Measurements from ENCODE around the gene ZBP1. TPM values are rescaled to one million over a fixed set of nuclear protein-coding genes. Genes with fewer than 3 reads are reported as not detected.
"Not testable (repeated sequence)": the region's sequence is repeated elsewhere in the genome, so short reads cannot be mapped to it uniquely, and the experiment has no call there.

Gene ZBP1
- total RNA-seq, 2 donors from 2014 or later: 4.1 to 6.1 TPM

DNA sequence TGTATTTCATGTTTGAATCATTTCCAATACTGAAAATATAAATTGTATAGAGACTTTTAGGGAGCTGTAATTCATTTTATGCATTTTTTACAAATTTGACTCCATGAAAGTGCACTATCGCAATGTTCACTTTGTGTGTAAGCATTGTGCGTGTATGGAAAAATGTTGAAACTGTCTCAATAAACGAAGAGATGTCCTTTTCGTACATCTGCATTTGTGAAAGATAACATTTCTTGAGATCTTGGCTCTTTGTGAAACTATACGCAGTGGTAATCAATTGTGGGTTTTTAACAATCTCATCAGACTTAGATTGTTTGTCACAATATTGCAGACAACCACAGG is 18.6 kb upstream of the ZBP1 start:
- Histone ChIP-seq H3K4me1 (ENCODE audit: control insufficient read depth in 1 of 2, low read depth in 2 of 2) (no peaks in the 10 kb centered on the region), H3K9me3 (peaks cover 7% of the 10 kb centered on the region), H3K27ac (no peak overlapping the region), H3K27me3 (replicated peaks; ENCODE audit: insufficient read depth) (no peaks in the 10 kb centered on the region), H3K4me3 (no peak overlapping the region), H3K36me3 (no peaks in the 10 kb centered on the region)
- TF ChIP-seq, protein P1, sequence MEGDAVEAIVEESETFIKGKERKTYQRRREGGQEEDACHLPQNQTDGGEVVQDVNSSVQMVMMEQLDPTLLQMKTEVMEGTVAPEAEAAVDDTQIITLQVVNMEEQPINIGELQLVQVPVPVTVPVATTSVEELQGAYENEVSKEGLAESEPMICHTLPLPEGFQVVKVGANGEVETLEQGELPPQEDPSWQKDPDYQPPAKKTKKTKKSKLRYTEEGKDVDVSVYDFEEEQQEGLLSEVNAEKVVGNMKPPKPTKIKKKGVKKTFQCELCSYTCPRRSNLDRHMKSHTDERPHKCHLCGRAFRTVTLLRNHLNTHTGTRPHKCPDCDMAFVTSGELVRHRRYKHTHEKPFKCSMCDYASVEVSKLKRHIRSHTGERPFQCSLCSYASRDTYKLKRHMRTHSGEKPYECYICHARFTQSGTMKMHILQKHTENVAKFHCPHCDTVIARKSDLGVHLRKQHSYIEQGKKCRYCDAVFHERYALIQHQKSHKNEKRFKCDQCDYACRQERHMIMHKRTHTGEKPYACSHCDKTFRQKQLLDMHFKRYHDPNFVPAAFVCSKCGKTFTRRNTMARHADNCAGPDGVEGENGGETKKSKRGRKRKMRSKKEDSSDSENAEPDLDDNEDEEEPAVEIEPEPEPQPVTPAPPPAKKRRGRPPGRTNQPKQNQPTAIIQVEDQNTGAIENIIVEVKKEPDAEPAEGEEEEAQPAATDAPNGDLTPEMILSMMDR (IDR thresholded peaks at IDR 0.05): no peak
- no peak for ATAC-seq (ENCODE audit: insufficient number of reproducible peaks, low FRiP score, low read depth)
- no peak for DNase-seq (ENCODE audit: low spot score)

DNA sequence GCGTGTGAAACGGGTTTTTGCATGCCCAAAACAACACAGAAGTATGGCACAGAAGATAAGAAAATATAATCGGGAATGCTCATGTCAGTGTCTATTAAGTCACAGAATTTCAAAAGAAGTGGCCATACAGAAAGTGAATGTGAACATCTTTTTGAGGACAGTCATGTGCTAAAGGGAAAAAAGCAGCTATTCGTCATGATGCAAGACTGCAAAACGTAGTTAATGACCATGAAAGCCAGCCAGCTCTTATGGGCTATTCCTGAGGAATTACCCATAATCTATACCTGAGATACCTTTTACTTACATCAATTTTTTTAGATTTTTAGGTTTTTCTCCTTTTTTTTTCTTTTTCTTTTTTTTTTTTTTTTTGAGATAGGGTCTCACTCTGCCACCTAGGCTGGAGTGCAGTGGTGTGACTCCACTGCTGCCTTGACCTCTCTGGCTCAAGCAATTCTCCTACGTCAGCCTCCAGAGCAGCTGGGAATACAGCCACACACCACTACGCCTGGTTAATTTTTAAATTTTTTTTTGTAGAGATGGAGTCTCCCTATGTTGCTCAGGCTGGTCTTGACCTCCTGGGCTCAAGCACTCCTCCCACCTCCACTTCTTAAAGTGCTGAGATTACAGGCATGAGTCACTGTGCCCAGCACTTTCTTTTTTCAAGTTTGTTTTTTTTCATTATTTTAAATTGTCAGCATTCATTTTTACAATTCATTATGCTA is 18.1 kb upstream of the ZBP1 start:
- H3K4me3 ChIP-seq: no peak overlapping the region
- TF ChIP-seq, protein P1 (IDR thresholded peaks at IDR 0.05): no peak
- DNase-seq (ENCODE audit: low spot score) (no peak), ATAC-seq (ENCODE audit: insufficient number of reproducible peaks, low FRiP score, low read depth) (no peak)
- peaks cover 7% of the 10 kb centered on the region for H3K9me3 ChIP-seq
- no peaks in the 10 kb centered on the region for H3K27me3 ChIP-seq (replicated peaks; ENCODE audit: insufficient read depth)
- no peak overlapping the region for H3K27ac ChIP-seq
- no peaks in the 10 kb centered on the region for H3K4me1 ChIP-seq (ENCODE audit: control insufficient read depth in 1 of 2, low read depth in 2 of 2)
- H3K36me3 ChIP-seq: no peaks in the 10 kb centered on the region

DNA sequence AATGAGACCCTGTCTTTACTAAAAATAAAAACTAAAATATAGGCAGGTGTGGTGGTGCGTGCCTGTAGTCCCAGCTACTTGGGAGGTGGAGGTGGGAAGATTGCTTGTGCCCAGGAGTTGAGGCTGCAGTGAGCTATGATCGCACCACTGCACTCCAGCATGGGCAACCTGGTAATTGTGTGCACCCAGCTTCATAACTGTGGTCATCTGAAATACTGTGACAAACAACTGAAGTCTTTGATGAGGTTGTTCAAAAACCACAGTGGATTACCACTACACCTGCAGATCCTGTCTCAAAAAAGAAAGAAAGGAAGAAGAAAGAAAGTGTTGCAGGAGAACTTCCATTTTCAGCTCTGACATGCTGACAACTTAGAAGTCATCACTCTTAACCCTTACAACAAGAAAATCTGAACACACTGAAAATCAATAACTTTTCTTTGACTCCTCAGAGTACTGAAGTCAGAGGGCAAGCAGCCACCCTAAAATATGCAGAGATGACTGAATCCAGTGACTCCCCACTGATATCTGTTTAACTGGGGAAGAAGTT is 13.8 kb upstream of the ZBP1 start:
- Histone ChIP-seq H3K27ac (no peak overlapping the region), H3K27me3 (replicated peaks; ENCODE audit: insufficient read depth) (no peaks in the 10 kb centered on the region), H3K4me3 (no peak overlapping the region), H3K4me1 (ENCODE audit: control insufficient read depth in 1 of 2, low read depth in 2 of 2) (no peaks in the 10 kb centered on the region), H3K9me3 (peaks cover 7% of the 10 kb centered on the region), H3K36me3 (no peaks in the 10 kb centered on the region)
- ATAC-seq (ENCODE audit: insufficient number of reproducible peaks, low FRiP score, low read depth) (no peak), DNase-seq (ENCODE audit: low spot score) (no peak)
- TF ChIP-seq, protein P1 (IDR thresholded peaks at IDR 0.05): no peak

DNA sequence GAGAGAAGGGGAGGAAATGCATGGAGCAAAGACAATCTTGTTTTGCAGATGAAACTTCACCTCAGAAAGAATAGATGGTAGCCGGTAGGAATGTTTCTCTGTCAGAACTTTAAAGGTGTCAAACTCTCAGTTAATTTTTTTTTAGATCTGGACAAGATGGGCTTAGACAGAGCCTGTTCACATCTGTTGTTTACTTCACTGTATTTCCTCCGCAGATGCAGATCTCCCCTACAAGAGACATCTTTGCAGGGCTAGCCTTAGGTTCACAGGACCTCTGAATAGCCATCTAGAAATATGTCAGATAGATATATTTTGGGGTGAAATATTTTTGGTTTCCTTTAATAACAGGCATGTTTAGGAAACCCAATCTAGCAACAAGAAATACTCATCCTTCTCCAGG is 12.1 kb upstream of the ZBP1 start:
- H3K4me3 ChIP-seq: no peak overlapping the region
- H3K27ac ChIP-seq: no peak overlapping the region
- H3K36me3 ChIP-seq: no peaks in the 10 kb centered on the region
- H3K4me1 ChIP-seq (ENCODE audit: control insufficient read depth in 1 of 2, low read depth in 2 of 2): peaks cover 4 to 12% of the 10 kb centered on the region in 2 donors
- TF ChIP-seq, protein P1 (IDR thresholded peaks at IDR 0.05): no peak
- H3K9me3 ChIP-seq: peaks cover 7% of the 10 kb centered on the region
- ATAC-seq (ENCODE audit: insufficient number of reproducible peaks, low FRiP score, low read depth) (no peak), DNase-seq (ENCODE audit: low spot score) (no peak)
- H3K27me3 ChIP-seq (replicated peaks; ENCODE audit: insufficient read depth): no peaks in the 10 kb centered on the region

DNA sequence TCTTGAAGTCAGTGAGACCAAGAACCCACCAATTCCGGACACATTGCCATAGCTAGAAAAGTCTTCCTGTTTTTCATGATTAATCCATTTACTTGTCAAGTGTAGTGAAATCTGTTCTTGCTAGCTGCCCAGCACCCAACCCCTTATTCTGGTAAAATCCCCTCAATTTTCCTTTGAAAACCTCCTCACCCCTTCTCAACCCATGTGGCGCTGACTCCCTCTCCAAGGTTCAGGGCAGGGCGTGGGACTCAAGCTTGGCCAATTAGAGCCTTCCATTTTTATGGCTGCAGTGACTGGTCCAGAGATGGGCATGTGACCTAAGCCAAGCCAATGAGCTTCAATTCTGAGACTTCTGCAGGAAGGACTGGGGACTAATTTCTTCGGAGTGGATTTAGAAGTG is 9.8 kb upstream of the ZBP1 start:
- TF ChIP-seq, protein P1 (IDR thresholded peaks at IDR 0.05): no peak
- no peak overlapping the region for H3K27ac ChIP-seq
- H3K4me3 ChIP-seq: peak overlapping the region; percentile 48
- no peaks in the 10 kb centered on the region for H3K9me3 ChIP-seq
- peaks cover 4 to 14% of the 10 kb centered on the region in 2 donors for H3K4me1 ChIP-seq (ENCODE audit: control insufficient read depth in 1 of 2, low read depth in 2 of 2)
- ATAC-seq (ENCODE audit: insufficient number of reproducible peaks, low FRiP score, low read depth) (no peak), DNase-seq (ENCODE audit: low spot score) (no peak)
- H3K27me3 ChIP-seq (replicated peaks; ENCODE audit: insufficient read depth): no peaks in the 10 kb centered on the region
- no peaks in the 10 kb centered on the region for H3K36me3 ChIP-seq

DNA sequence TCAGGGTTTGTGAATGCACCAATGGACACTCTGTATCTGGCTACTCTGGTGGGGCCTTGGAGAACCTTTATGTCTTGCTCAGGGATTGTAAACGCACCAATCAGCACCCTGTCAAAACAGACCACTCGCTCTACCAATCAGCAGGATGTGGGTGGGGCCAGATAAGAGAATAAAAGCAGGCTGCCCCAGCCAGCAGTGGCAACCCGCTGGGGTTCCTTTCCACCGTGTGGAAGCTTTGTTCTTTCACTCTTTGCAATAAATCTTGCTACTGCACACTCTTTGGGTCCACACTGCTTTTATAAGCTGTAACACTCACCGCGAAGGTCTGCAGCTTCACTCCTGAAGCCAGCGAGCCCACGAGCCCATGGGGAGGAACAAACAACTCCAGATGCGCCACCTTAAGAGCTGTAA is 9.3 kb upstream of the ZBP1 start:
- not testable (repeated sequence) for H3K9me3 ChIP-seq; ATAC-seq (ENCODE audit: insufficient number of reproducible peaks, low FRiP score, low read depth); H3K36me3 ChIP-seq; DNase-seq (ENCODE audit: low spot score); H3K27me3 ChIP-seq (replicated peaks; ENCODE audit: insufficient read depth); H3K27ac ChIP-seq
- H3K4me3 ChIP-seq: peak overlapping the region; percentile 48
- peaks cover 4 to 14% of the 10 kb centered on the region in 2 donors for H3K4me1 ChIP-seq (ENCODE audit: control insufficient read depth in 1 of 2, low read depth in 2 of 2)

DNA sequence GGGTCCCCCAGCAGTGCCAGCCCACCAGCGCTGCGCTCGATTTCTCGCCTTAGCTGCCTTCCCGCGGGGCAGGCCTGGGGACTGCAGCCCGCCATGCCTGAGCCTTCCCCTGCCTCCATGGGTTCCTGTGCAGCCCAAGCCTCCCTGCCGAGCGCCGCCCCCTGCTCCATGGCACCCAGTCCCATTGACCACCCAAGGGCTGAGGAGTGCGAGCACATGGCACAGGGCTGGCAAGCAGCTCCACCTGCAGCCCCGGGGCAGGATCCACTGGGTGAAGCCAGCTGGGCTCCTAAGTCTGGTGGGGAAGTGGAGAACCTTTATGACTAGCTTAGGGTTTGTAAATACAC is 8.7 kb upstream of the ZBP1 start:
- not testable (repeated sequence) for H3K27me3 ChIP-seq (replicated peaks; ENCODE audit: insufficient read depth); DNase-seq (ENCODE audit: low spot score); H3K27ac ChIP-seq; H3K4me3 ChIP-seq; H3K36me3 ChIP-seq; ATAC-seq (ENCODE audit: insufficient number of reproducible peaks, low FRiP score, low read depth); H3K9me3 ChIP-seq
- H3K4me1 ChIP-seq (ENCODE audit: control insufficient read depth in 1 of 2, low read depth in 2 of 2): peaks cover 4 to 14% of the 10 kb centered on the region in 2 donors
